Measurements from ENCODE around the gene GRID2.

DNA sequence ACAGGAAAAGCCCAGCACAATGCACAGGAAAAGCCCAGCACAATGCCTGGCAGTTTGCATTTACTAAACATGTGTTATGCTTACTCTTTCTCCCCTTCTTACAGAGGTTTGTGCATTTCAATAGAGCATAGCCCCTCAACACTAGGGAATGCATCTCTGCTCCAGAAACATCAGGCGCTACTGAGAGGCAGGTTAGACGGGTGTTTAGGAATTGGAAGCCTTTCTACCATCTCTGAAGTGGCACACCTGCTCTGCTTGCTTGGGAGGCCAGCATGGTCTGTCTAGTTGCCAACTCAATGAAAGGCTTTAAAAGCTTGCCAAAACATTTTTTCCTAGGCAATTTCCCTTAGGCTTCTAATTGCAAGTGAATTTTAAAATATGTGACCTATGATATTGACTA, 55.7 kb downstream of the GRID2 start:
- TF ChIP-seq POLR2A (IDR thresholded peaks at IDR 0.05) (no peak), CTCF (IDR thresholded peaks at IDR 0.05) (no peak)
